ENCODE measurements around the gene STK35. TPM values are rescaled to one million over a fixed set of nuclear protein-coding genes. Genes with fewer than 3 reads are reported as not detected.

STK35 gene
- total and polyA plus RNA-seq, 2 experiments from 2014 or later, result 14.2 to 59.7 TPM

DNA sequence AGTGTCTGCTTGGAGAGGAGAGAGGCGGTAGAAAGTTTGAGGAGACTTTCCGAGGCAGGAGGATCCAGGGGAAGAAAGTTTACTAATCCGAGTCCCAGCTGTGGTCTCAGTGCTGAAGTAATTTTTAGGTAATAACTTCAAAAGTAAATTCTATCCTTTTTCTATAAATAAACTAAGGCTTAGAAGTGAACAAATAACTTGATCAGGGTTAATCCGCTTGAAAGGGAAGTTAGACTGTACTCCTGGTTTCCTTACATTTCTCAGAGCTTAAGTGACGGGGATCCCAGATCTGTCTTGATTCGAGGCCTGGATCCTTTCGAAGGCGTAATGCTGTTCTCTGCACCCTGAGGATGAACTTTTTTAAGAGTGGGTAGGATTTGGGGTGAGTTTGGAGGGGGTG, 2.6 kb downstream of the STK35 start:
- Histone ChIP-seq H3K27ac (ENCODE audit: low read depth) (no peak overlapping the region), H2AFZ (no peak overlapping the region), H3K79me2 (replicated peaks; ENCODE audit: insufficient read depth) (peaks cover 61% of the 10 kb centered on the region), H3K4me3 (peak overlapping the region; percentile 81), H3K36me3 (ENCODE audit: insufficient read depth) (peaks cover 20% of the 10 kb centered on the region), H4K20me1 (replicated peaks; ENCODE audit: insufficient read depth) (peaks cover 51% of the 10 kb centered on the region), H3K27me3 (ENCODE audit: insufficient read depth) (no peaks in the 10 kb centered on the region), H3K4me1 (ENCODE audit: insufficient read depth) (peaks cover 33% of the 10 kb centered on the region), H3K4me2 (peak overlapping the region; percentile 90), H3K9me2 (ENCODE audit: insufficient read depth) (no peaks in the 10 kb centered on the region), H3F3A (replicated peaks; ENCODE audit: low read depth) (no peaks in the 10 kb centered on the region)
- Mint-ChIP-seq H3K27me3 (ENCODE audit: insufficient read depth, low read depth, poor library complexity) (peaks cover 6% of the 10 kb centered on the region), H3K27ac (no peak overlapping the region), H3K36me3 (ENCODE audit: low read depth) (peaks cover 32% of the 10 kb centered on the region), H3K4me3 (peak overlapping the region; percentile 90), H3K4me1 (peaks cover 36% of the 10 kb centered on the region), H3K9me3 (no peaks in the 10 kb centered on the region)
- DNase-seq (ENCODE audit: low spot score) (no peak), ATAC-seq (no peak)
- no peak for TF ChIP-seq STAT1 (IDR thresholded peaks at IDR 0.05; ENCODE audit: unreplicated experiment)
- TF ChIP-seq EZH2 (IDR thresholded peaks at IDR 0.05; ENCODE audit: low read depth, unreplicated experiment), result no peak
- no peak for TF ChIP-seq EZH2phosphoT487 (IDR thresholded peaks at IDR 0.05; ENCODE audit: unreplicated experiment)
- TF ChIP-seq POLR2AphosphoS5 (IDR thresholded peaks at IDR 0.05; ENCODE audit: low read depth), result no peak

DNA sequence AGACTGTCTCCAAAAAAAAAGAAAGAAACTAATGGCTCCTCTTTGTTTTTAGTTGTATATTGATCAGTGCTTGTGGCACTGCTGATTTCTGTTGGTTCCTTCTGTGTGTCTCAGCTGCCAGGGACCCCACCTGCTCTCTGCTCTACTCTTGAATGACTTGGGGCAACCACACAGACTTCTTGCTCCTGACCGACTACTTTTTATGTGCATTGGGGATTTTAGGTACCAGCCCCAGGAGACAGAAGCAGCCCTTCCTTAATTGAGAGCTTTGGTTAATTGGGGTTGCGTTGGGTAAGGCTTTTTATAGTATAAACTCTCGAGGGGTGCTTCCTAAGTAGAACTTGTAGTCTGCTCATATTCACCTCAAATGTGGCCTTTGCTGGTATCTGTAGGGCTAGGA, 6.9 kb downstream of the STK35 start:
- H4K20me1 ChIP-seq (replicated peaks; ENCODE audit: insufficient read depth), result peaks cover 86% of the 10 kb centered on the region
- H3K4me1 ChIP-seq (ENCODE audit: insufficient read depth), result peaks cover 20% of the 10 kb centered on the region
- Mint-ChIP-seq H3K36me3 (ENCODE audit: low read depth) (peaks cover 32% of the 10 kb centered on the region), H3K4me3 (no peak overlapping the region), H3K27ac (no peak overlapping the region), H3K27me3 (ENCODE audit: insufficient read depth, low read depth, poor library complexity) (peaks cover 6% of the 10 kb centered on the region), H3K4me1 (peaks cover 24% of the 10 kb centered on the region), H3K9me3 (no peaks in the 10 kb centered on the region)
- no peak overlapping the region for H3K27ac ChIP-seq (ENCODE audit: low read depth)
- H3K9me2 ChIP-seq (ENCODE audit: insufficient read depth), result no peaks in the 10 kb centered on the region
- peaks cover 20% of the 10 kb centered on the region for H3K36me3 ChIP-seq (ENCODE audit: insufficient read depth)
- H3K4me2 ChIP-seq, result no peak overlapping the region
- no peaks in the 10 kb centered on the region for H3K27me3 ChIP-seq (ENCODE audit: insufficient read depth)
- no peak for ATAC-seq
- TF ChIP-seq EZH2 (IDR thresholded peaks at IDR 0.05; ENCODE audit: low read depth, unreplicated experiment), result no peak
- H3K79me2 ChIP-seq (replicated peaks; ENCODE audit: insufficient read depth), result peaks cover 100% of the 10 kb centered on the region
- DNase-seq (ENCODE audit: low spot score), result no peak
- H3K4me3 ChIP-seq, result no peak overlapping the region
- no peak overlapping the region for H2AFZ ChIP-seq
- no peaks in the 10 kb centered on the region for H3F3A ChIP-seq (replicated peaks; ENCODE audit: low read depth)

DNA sequence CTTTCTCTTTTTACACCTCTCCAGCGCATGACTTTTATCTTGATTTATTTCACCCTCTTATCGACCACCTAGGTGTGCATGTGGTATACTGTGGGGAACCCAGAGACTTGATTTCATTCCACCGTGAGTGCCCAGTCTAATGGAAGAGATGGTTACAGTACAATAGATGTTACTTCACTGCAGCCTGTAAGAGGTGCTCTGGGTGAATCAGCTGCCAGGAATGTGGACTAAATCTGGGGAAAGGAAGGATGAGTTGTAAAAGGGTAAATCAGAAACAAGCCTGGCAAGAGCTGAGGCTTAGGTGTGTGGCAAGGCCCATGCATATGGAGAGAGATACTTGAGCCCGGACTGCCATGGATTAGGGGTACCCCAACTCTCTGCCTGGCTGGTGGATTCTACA, 7.4 kb downstream of the STK35 start:
- Histone ChIP-seq H3K79me2 (replicated peaks; ENCODE audit: insufficient read depth) (peaks cover 100% of the 10 kb centered on the region), H3K27ac (ENCODE audit: low read depth) (no peak overlapping the region), H3K4me1 (ENCODE audit: insufficient read depth) (peaks cover 16% of the 10 kb centered on the region), H4K20me1 (replicated peaks; ENCODE audit: insufficient read depth) (peaks cover 82% of the 10 kb centered on the region), H3K9me2 (ENCODE audit: insufficient read depth) (no peaks in the 10 kb centered on the region), H3K36me3 (ENCODE audit: insufficient read depth) (peaks cover 20% of the 10 kb centered on the region), H3F3A (replicated peaks; ENCODE audit: low read depth) (no peaks in the 10 kb centered on the region), H2AFZ (no peak overlapping the region), H3K4me3 (no peak overlapping the region), H3K4me2 (no peak overlapping the region), H3K27me3 (ENCODE audit: insufficient read depth) (no peaks in the 10 kb centered on the region)
- Mint-ChIP-seq H3K4me3 (no peak overlapping the region), H3K4me1 (peaks cover 20% of the 10 kb centered on the region), H3K27ac (no peak overlapping the region), H3K9me3 (no peaks in the 10 kb centered on the region), H3K36me3 (ENCODE audit: low read depth) (peaks cover 28% of the 10 kb centered on the region), H3K27me3 (ENCODE audit: insufficient read depth, low read depth, poor library complexity) (peaks cover 2% of the 10 kb centered on the region)
- DNase-seq (ENCODE audit: low spot score) (no peak), ATAC-seq (no peak)
- TF ChIP-seq JUNB (IDR thresholded peaks at IDR 0.05; ENCODE audit: unreplicated experiment) (no peak), EZH2phosphoT487 (IDR thresholded peaks at IDR 0.05; ENCODE audit: unreplicated experiment) (no peak), ZNF462 (CRISPR knock-in tag; IDR thresholded peaks at IDR 0.05) (no peak), REST (IDR thresholded peaks at IDR 0.05; ENCODE audit: unreplicated experiment) (no peak), EZH2 (IDR thresholded peaks at IDR 0.05; ENCODE audit: low read depth, unreplicated experiment) (no peak), POLR2AphosphoS5 (IDR thresholded peaks at IDR 0.05; ENCODE audit: low read depth) (no peak)
